Hepatocyte (in vitro differentiated cells): ENCODE results near the gene HOATZ. TPM values are rescaled to one million over a fixed set of nuclear protein-coding genes. Genes with fewer than 3 reads are reported as not detected.

Experiments
- DNase-seq: peaks from one replicate; pipeline ENCODE4 v3.0.0-alpha.2; 2016; ENCODE audit warnings: low spot score
- H2AFZ ChIP-seq: fragments of 200-600 bp; sonication (generic); 2 replicates; pipeline ENCODE4 v1.6.0; 2016; ENCODE audit warnings: antibody characterized with exemption, mild to moderate bottlenecking
- H3K27ac ChIP-seq: fragments of 200-600 bp; sonication (generic); 2 replicates; pipeline ENCODE4 v1.5.1; 2016; ENCODE audit warnings: mild to moderate bottlenecking
- H3K27me3 ChIP-seq: fragments of 200-600 bp; sonication (generic); 2 replicates; pipeline ENCODE4 v1.6.1; 2016
- H3K36me3 ChIP-seq: fragments of 200-600 bp; sonication (generic); replicated peaks from 2 replicates; pipeline ENCODE4 v1.5.1; 2016; ENCODE audit warnings: low read depth; ENCODE audit not compliant: insufficient read depth
- H3K4me1 ChIP-seq: fragments of 200-600 bp; sonication (generic); 2 replicates; pipeline ENCODE4 v1.5.1; 2016; ENCODE audit warnings: mild to moderate bottlenecking, moderate library complexity; ENCODE audit not compliant: insufficient read depth
- H3K4me2 ChIP-seq: fragments of 200-600 bp; sonication (generic); 2 replicates; pipeline ENCODE4 v1.6.0; 2016
- H3K4me3 ChIP-seq: fragments of 200-600 bp; sonication (generic); 2 replicates; pipeline ENCODE4 v1.5.1; 2016; ENCODE audit warnings: mild to moderate bottlenecking
- H3K79me2 ChIP-seq: fragments of 200-600 bp; sonication (generic); 2 replicates; pipeline ENCODE4 v1.6.0; 2017; ENCODE audit warnings: mild to moderate bottlenecking
- H3K9me2 ChIP-seq: fragments of 200-600 bp; sonication (generic); replicated peaks from 2 replicates; pipeline ENCODE4 v1.6.0; 2017; ENCODE audit warnings: mild to moderate bottlenecking; ENCODE audit not compliant: insufficient read depth
- H3K9me3 ChIP-seq: fragments of 200-600 bp; sonication (generic); 2 replicates; pipeline ENCODE4 v1.5.1; 2016; ENCODE audit warnings: low read depth, mild to moderate bottlenecking
- H4K20me1 ChIP-seq: fragments of 200-600 bp; sonication (generic); 2 replicates; pipeline ENCODE4 v1.6.0; 2016; ENCODE audit warnings: mild to moderate bottlenecking; ENCODE audit not compliant: insufficient read depth, poor library complexity, severe bottlenecking
- CTCF ChIP-seq: fragments of 200-600 bp; sonication (generic); IDR thresholded peaks from 2 replicates; pipeline ENCODE4 v1.5.1; 2016; ENCODE audit warnings: antibody characterized with exemption, mild to moderate bottlenecking; ENCODE audit not compliant: poor library complexity
- EZH2 ChIP-seq: fragments of 200-600 bp; sonication (generic); IDR thresholded peaks from 2 replicates; pipeline ENCODE4 v1.6.1; 2016; ENCODE audit warnings: antibody characterized with exemption, mild to moderate bottlenecking, borderline replicate concordance
- EZH2phosphoT487 ChIP-seq: fragments of 200-600 bp; sonication (generic); IDR thresholded peaks from one replicate; pipeline ENCODE4 v1.6.1; 2018; ENCODE audit warnings: antibody characterized with exemption, mild to moderate bottlenecking, low read depth, moderate library complexity; ENCODE audit not compliant: unreplicated experiment, severe bottlenecking
- whole genome bisulfite sequencing: methylation state at CpG from one replicate; pipeline ENCODE4 v1.1.6; 2016; ENCODE audit warnings: low lambda C conversion rate; ENCODE audit errors: missing lambda C conversion rate; 5-methylcytosine and 5-hydroxymethylcytosine counted together
- polyA plus RNA-seq: library from polyadenylated mRNA; unstranded; fragments of >200 nt; fragmentation: Nextera tagmentation; extraction: Ambion mirVana; gene quantifications from 2 replicates; pipeline ENCODE4 v1.2.1, GENCODE V29; 2016
- total RNA-seq: library from RNA; depleted of rRNA; stranded (reverse); fragments of >200 nt; gene quantifications from 2 replicates; pipeline ENCODE4 v1.2.3, GENCODE V29; 2014

HOATZ gene
- total and polyA plus RNA-seq, 2 experiments from 2014 or later: not detected

DNA sequence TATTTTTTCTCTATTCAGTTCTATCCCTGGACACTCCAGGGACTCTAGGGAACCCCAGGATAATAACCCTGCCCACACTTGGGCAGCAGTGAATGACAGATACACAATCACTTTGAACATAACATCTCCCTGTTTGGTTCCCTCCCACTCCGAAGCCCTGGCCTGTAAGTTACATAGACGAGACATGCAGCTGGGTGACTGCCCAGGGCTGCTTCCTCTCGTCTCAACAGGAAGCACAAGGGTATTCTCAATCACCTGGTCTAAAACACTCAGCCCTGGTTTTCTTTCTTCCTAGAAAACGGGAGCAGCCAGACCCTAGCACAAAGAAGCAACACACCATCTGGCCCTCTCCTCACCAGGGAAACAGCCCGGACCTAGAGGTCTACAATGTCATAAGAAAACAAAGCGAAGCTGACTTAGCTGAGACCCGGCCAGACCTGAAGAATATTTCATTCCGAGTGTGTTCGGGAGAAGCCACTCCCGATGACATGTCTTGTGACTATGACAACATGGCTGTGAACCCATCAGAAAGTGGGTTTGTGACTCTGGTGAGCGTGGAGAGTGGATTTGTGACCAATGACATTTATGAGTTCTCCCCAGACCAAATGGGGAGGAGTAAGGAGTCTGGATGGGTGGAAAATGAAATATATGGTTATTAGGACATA, 45.4 kb downstream of the HOATZ start:
- no peaks in the 10 kb centered on the region for H3K27me3 ChIP-seq
- no peaks in the 10 kb centered on the region for H4K20me1 ChIP-seq
- no peaks in the 10 kb centered on the region for H3K4me1 ChIP-seq
- H3K27ac ChIP-seq: no peak overlapping the region
- H3K9me3 ChIP-seq: no peaks in the 10 kb centered on the region
- no peak for DNase-seq
- WGBS: 95% methylated on average over 11 of the region's 11 CpGs
- no peak overlapping the region for H3K4me2 ChIP-seq
- H2AFZ ChIP-seq: no peak overlapping the region
- no peaks in the 10 kb centered on the region for H3K36me3 ChIP-seq
- TF ChIP-seq EZH2phosphoT487 (no peak), EZH2 (no peak), CTCF (no peak)
- no peak overlapping the region for H3K4me3 ChIP-seq
- no peaks in the 10 kb centered on the region for H3K79me2 ChIP-seq
- H3K9me2 ChIP-seq: no peaks in the 10 kb centered on the region

- WGBS: 96% methylated on average over 3 of the region's 3 CpGs
- no peaks in the 10 kb centered on the region for H3K9me3 ChIP-seq
- TF ChIP-seq EZH2 (no peak), EZH2phosphoT487 (no peak), CTCF (no peak)
- no peaks in the 10 kb centered on the region for H4K20me1 ChIP-seq
- no peaks in the 10 kb centered on the region for H3K9me2 ChIP-seq
- no peaks in the 10 kb centered on the region for H3K79me2 ChIP-seq
- no peak overlapping the region for H3K27ac ChIP-seq
- no peak overlapping the region for H2AFZ ChIP-seq
- no peak for DNase-seq
- H3K4me2 ChIP-seq: no peak overlapping the region
- no peaks in the 10 kb centered on the region for H3K36me3 ChIP-seq
- H3K4me1 ChIP-seq: no peaks in the 10 kb centered on the region
- H3K27me3 ChIP-seq: no peaks in the 10 kb centered on the region
- H3K4me3 ChIP-seq: no peak overlapping the region
Observed at GRCh38 chr11:111560800-111561199, 46.2 kb downstream of the HOATZ start.

DNA sequence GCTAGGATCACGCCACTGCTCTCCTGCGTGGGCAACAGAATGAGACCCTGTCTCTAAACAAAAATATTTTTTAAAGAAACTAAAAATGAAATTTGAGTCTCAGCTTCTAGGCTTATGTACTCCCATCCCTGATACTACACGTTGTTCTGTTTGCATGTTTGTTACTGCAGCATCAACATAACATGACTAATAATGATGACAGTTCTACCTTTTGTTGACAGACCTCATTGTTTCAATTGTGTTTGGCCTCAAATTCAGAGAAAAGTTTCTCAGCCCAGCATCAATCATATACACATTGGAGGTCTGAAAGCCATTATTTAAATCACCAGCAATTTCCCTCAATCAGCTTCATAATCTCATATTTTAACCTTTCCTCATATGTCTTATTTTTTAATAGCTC, 46.7 kb downstream of the HOATZ start:
- TF ChIP-seq CTCF: no peak
- TF ChIP-seq EZH2phosphoT487: no peak
- no peak for TF ChIP-seq EZH2
- Histone ChIP-seq H3K9me3 (no peaks in the 10 kb centered on the region), H3K27ac (no peak overlapping the region), H3K27me3 (no peaks in the 10 kb centered on the region), H3K4me2 (no peak overlapping the region), H3K36me3 (no peaks in the 10 kb centered on the region), H2AFZ (no peak overlapping the region), H3K9me2 (no peaks in the 10 kb centered on the region), H3K4me1 (no peaks in the 10 kb centered on the region), H3K4me3 (no peak overlapping the region), H3K79me2 (no peaks in the 10 kb centered on the region), H4K20me1 (no peaks in the 10 kb centered on the region)
- WGBS: 85% methylated on average over 3 of the region's 3 CpGs
- DNase-seq: no peak
